Activated CD4-positive, alpha-beta T cell treated with anti-CD3 and anti-CD28 coated beads, Interleukin-2, Interleukin-6, amounts not matched to agents 100 ng/mL and 50 ng/mL, durations not matched to agents 16 hours and 8 hours (primary cell): ENCODE data around the gene DAP.
A peak's percentile ranks its signal among the peaks of the same experiment; 100 is the strongest.
"Not testable (repeated sequence)": the region's sequence is repeated elsewhere in the genome, so short reads cannot be mapped to it uniquely, and the experiment has no call there.

ENCODE experiments used
- DNase-seq: peaks from one replicate; pipeline ENCODE4 v3.0.0-alpha.2; 2020

Gene DAP

GRCh38 chr5:10733426-10733825 lies 27.6 kb downstream of the DAP start:
- no peak for DNase-seq

- DNase-seq: no peak
Measured at GRCh38 chr5:10731913-10732312, 29.1 kb downstream of the DAP start.

GRCh38 chr5:10730043-10730351 lies 31.0 kb downstream of the DAP start:
- DNase-seq: no peak

- DNase-seq: no peak
Measured at GRCh38 chr5:10729320-10730042, 31.6 kb downstream of the DAP start.

GRCh38 chr5:10728679-10729078 lies 32.4 kb downstream of the DAP start:
- DNase-seq: no peak

GRCh38 chr5:10727861-10728260 lies 33.2 kb downstream of the DAP start:
- DNase-seq: no peak

- peak; percentile 12 for DNase-seq
Measured at GRCh38 chr5:10726913-10727517, 34.0 kb downstream of the DAP start.

GRCh38 chr5:10726179-10726912 lies 34.7 kb downstream of the DAP start:
- no peak for DNase-seq

- DNase-seq: no peak
Measured at GRCh38 chr5:10725636-10726035, 35.4 kb downstream of the DAP start.

- no peak for DNase-seq
Measured at GRCh38 chr5:10724781-10725507, 36.1 kb downstream of the DAP start.

- no peak for DNase-seq
Measured at GRCh38 chr5:10723514-10723913, 37.5 kb downstream of the DAP start.

GRCh38 chr5:10720766-10721165 lies 40.3 kb downstream of the DAP start:
- DNase-seq: not testable (repeated sequence)

GRCh38 chr5:10719965-10720364 lies 41.1 kb downstream of the DAP start:
- no peak for DNase-seq

GRCh38 chr5:10718617-10719016 lies 42.4 kb downstream of the DAP start:
- not testable (repeated sequence) for DNase-seq

- not testable (repeated sequence) for DNase-seq
Measured at GRCh38 chr5:10716825-10717224, 44.2 kb downstream of the DAP start.

- DNase-seq: no peak
Measured at GRCh38 chr5:10715605-10716290, 45.3 kb downstream of the DAP start.

- peak; percentile 16 for DNase-seq
Measured at GRCh38 chr5:10712574-10713366, 48.3 kb downstream of the DAP start.

GRCh38 chr5:10711562-10711961 lies 49.5 kb downstream of the DAP start:
- DNase-seq: no peak

GRCh38 chr5:10710513-10711128 lies 50.4 kb downstream of the DAP start:
- DNase-seq: no peak

GRCh38 chr5:10709933-10710332 lies 51.1 kb downstream of the DAP start:
- DNase-seq: no peak

GRCh38 chr5:10709409-10709808 lies 51.6 kb downstream of the DAP start:
- no peak for DNase-seq
